Cardiac fibroblast (primary cell): ENCODE measurements around the gene USH1C.

Experiments
- DNase-seq, 2 donors: peaks; one replicate each; pipeline versions ENCODE4 v3.0.0 to v3.0.0-alpha.2; 2010; ENCODE audit warnings: low read depth in 2 of 2
- H3K4me3 ChIP-seq, 2 donors: replicated peaks in 1 of 2; 1 replicate in 1 of 2; 2 replicates in 1 of 2; pipeline ENCODE4 v1.5.1; 2011; ENCODE audit warnings: low read depth in 2 of 2, low read length in 2 of 2, mild to moderate bottlenecking in 2 of 2, moderate library complexity in 1 of 2
- CTCF ChIP-seq: IDR thresholded peaks from one replicate; pipeline ENCODE4 v1.5.1; 2011; ENCODE audit warnings: low read depth, mild to moderate bottlenecking, low read length, inconsistent platforms

USH1C gene

GRCh38 chr11:17475666-17476316 lies 68.4 kb downstream of the USH1C start:
- H3K4me3 ChIP-seq: no peak overlapping the region
- DNase-seq: no peak
- no peak for TF ChIP-seq CTCF

- no peak overlapping the region for H3K4me3 ChIP-seq
- peak in 1 of 2 donors; percentile 6 for DNase-seq
- peak; percentile 6 for TF ChIP-seq CTCF
Measured at GRCh38 chr11:17473071-17473744, 71.0 kb downstream of the USH1C start.

GRCh38 chr11:17472467-17472866 lies 71.7 kb downstream of the USH1C start:
- DNase-seq: no peak
- no peak overlapping the region for H3K4me3 ChIP-seq
- no peak for TF ChIP-seq CTCF

GRCh38 chr11:17471501-17471900 lies 72.7 kb downstream of the USH1C start:
- no peak for TF ChIP-seq CTCF

GRCh38 chr11:17469998-17470397 lies 74.2 kb downstream of the USH1C start:
- H3K4me3 ChIP-seq: no peak overlapping the region
- DNase-seq: no peak
- TF ChIP-seq CTCF: no peak

More at GRCh38 chr11:17471501-17471900, 72.7 kb downstream of the USH1C start:
- no peak for DNase-seq
- H3K4me3 ChIP-seq: no peak overlapping the region

GRCh38 chr11:17468122-17468521 lies 76.1 kb downstream of the USH1C start:
- no peak for DNase-seq
- no peak for TF ChIP-seq CTCF
- no peak overlapping the region for H3K4me3 ChIP-seq
